Stimulated activated CD4-positive, alpha-beta T cell treated with anti-CD3 and anti-CD28 coated beads, Interleukin-15, amount 100 ng/mL, for 48 hours (primary cell): ENCODE measurements around the gene ZEB2.
"Not testable (repeated sequence)": the region's sequence is repeated elsewhere in the genome, so short reads cannot be mapped to it uniquely, and the experiment has no call there.

ENCODE experiments used
- DNase-seq, 2 donors: peaks; one replicate each; pipeline ENCODE4 v3.0.0-alpha.2; 2020; ENCODE audit warnings: low read depth in 2 of 2

ZEB2 gene

GRCh38 chr2:144385381-144385780 lies 134.5 kb downstream of the ZEB2 start:
- no peak for DNase-seq

DNA sequence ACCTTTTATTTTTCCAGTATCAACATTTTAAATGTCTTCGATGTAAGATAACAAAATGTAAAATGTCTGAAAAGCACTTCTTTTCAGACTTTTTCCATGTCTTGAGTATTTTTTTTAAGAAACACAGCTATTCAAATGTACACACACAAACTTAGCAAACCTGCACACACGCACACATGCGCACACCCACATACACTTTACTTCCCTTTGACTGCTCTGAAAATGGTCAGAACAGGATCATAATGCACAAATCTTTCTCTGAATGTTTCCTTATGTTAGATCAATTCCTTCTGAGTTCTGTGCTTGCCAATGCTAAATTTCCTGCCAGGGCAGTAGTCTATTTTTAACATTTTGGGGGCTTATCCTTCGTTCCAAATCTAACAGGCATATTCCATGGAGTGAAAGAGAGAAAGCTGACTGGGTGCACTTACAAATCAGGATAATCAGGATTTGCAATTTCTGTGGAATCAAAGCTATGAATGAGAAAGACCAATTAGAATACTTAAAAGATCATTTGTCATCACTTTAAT lies 136.3 kb downstream of the ZEB2 start:
- no peak for DNase-seq

DNA sequence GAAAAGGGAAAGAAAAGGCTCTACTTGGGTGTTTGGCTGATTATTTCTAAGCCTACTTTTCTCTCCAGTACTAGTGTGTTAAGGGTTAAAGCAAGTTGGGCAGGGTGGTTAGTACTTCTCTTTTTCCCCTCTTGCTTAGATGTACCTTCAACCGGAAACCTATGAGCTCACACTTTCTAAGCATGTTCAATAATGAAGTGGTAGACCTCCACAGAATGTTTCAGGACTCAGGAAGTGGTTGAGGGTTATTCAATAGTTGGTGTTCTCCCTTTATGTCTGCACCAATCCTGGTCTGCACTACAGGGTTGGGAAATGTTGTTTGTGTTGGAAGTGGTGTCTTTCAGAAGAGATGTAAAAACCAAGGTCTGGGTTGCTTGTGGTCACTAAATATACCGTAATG lies 137.1 kb downstream of the ZEB2 start:
- DNase-seq = no peak

DNA sequence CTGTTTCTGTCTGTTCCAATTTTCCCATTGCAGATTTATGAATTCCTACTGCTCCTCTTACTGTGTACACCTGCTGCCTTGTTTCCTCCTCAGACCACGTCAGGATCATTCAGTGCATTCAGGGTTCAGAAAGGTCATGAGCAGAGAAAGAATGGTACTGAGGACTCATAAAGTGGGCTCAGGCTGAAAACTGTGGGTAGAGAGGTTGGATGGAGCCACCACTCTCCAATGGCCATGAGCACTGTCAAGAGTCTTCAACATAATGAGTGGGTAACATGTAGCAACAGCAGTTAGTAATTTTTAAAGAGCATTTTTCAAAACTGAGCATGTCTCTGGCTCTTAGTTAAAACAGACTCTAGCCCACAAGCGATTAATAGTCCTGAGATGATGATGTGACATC lies 138.2 kb downstream of the ZEB2 start:
- no peak for DNase-seq

- no peak for DNase-seq
These were observed 140.0 kb downstream of the ZEB2 start for GRCh38 chr2:144379851-144380311.

- DNase-seq = no peak
These were observed 141.4 kb downstream of the ZEB2 start for GRCh38 chr2:144378551-144378950.

DNA sequence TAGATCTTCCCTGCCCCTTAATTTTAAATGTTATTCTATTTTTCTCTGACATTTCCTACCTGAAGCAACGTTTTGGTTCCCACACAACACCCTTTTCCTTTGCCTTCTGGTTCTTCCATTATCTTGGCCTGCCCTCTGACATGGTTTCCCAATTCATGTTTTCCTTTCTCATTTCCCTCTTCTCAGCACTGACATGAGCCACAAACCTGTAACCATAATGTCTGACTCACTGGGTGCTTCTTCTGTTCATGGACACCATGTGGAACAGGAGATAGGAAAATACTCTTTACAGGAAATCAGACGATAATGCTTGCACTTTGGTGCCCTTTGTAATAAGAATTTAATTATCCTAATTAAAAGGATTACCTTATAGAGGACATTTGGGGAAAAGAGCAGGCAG lies 142.0 kb downstream of the ZEB2 start:
- DNase-seq = no peak

DNA sequence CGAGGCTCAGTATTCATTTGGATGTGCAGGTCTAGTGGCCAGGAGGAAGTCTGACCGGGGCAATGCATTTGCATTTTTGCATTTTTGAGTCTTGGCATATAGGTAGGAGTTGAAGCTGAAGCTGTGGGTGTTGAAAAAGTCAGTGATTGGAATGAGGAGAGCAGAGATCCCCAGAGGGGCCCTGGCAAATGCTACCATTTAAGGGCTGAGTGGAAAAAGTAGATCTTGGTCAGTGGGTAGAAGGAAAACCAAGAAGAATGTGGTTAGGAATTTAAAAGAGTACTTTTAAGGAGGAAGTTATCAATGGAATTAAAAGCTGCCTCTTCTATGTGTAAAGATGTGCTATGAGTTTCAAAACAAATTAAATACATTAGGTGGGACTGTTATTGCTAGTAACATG lies 143.0 kb downstream of the ZEB2 start:
- DNase-seq = no peak

- no peak for DNase-seq
These were observed 143.5 kb downstream of the ZEB2 start for GRCh38 chr2:144376460-144376859.

- DNase-seq = no peak
These were observed 145.7 kb downstream of the ZEB2 start for GRCh38 chr2:144374163-144374661.

DNA sequence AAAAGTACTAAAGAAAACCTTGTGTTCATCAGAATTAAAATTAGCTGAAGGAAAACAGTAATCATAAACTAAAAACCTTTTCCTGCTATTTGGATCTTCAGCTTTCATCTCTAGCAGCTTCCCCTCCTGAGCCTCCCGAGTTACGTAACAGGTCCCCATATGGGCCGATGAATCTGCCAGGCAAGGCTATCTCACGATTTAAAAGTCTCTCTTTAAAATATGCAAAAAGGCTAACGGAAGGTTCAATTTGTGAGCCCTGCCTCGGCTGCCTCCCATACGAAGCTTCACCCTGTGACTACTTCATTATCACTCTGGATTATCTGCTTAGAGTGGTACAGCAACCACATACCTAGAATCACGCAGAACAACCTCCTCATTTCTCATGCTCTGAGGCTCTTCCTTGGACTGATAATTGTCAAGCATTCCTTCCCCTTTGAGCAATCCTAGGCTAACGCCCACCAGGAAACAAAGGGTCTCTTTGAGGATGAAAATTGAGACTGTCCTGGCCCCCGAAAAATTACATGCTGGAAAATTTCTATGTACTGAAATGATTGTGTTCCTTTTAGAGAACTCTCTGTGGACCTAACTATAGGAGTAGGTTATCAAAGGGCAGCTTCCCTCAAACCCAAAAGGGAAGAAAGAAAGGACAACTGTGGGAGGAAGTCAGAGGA lies 147.4 kb downstream of the ZEB2 start:
- DNase-seq = no peak

DNA sequence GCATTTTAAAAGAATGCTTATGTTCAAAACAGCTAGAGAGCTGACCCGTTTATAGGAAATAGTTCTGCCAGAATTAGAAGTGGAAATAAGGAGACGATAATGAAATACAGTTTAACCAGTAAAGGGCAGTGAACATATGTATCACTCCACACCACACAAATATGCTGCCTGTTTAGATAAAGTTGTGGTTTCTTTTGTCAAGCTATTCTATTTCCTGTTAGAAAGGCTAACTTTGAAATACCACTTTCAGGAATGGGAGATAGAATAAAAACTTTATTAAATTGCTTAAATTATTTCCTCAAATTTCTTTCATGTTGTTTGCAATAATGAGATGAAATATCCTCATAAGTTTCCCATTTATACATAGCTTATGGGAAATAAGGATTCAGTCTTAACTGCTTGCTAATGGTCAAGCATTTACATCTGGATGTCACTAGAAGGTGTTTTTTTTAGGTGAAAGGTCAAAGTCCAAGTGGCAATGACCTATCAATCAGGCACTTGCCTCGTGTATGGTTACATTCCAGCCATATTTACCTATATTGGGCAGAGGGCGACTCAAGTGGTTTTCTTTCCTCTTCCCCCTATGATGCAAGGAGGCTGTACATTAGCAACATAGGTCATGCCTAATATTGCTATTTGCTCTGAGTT lies 148.9 kb downstream of the ZEB2 start:
- no peak for DNase-seq

DNA sequence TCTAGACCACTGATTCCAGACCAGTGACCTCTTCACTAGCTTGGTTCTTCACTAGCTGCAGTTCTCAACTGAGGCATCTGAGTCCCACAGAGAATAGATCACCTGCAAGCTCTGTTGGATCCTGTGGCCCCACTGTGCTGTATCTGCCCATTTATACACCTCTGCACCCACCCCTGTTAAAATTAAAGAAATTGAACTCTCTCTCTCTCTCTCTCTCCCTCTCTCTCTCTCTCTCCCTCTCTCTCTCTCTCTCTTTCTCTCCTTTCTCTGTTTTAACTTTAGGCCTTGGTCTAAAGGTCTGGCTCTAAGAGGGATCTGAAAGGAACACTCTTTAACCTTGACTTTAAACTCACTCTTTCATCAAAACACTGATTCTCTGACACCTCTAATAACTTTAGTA lies 150.5 kb downstream of the ZEB2 start:
- DNase-seq = no peak

GRCh38 chr2:144366825-144367429 lies 153.0 kb downstream of the ZEB2 start:
- no peak for DNase-seq

DNA sequence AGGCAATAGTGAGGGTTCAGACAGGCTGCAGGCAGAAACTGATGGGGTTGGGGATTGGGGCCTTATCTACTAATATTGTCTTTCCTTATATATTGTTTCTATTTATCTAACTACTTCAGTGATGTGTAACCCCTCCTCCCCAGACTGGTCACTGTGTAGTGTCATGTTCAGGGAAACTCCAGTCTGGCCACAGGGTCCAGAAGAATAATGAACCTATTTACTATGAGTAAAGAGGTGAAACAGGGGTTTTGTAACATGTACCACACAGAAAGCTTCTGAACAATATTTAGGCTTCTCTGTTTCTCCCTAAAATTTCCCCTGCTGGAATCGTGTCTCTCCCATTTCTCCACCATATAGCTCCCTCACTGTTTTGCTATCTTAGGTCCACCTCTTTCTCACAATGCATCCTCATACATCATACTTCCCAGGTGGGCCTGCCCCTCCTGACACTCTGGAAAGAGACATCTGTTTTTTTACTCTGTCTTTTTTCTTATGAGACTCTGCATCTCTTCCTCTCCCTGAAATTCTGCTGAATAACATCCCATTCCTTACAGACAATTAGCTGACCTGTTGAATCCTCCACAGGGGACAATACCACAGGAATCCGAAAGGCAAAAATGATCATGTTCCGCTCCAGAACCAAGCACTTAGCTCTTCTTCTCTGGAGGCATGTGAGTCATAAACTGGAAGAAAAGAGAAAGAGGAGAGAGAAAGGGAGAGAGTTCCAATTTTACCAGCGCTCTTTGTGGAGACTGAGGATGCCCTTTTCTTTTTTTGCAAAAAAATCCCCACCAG lies 154.8 kb downstream of the ZEB2 start:
- no peak for DNase-seq

DNA sequence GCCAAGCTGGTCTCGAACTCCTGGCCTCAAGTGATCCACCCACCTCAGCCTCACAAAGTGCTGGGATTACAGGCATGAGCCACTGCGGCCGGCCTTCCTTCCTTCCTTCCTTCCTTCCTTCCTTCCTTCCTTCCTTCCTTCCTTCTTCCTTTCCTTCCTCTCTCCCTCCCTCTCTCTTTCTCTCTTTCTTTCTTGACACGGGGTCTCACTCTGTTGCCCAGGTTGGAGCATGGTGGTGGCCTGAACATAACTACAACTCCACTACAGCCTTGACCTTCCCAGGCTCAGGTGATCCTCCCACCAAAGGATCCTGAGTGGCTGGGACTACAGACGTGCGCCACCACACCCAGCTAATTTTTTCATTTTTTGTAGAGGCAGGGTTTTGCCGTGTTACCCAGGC lies 155.7 kb downstream of the ZEB2 start:
- DNase-seq = not testable (repeated sequence)

- no peak for DNase-seq
These were observed 157.5 kb downstream of the ZEB2 start for GRCh38 chr2:144362401-144362800.

DNA sequence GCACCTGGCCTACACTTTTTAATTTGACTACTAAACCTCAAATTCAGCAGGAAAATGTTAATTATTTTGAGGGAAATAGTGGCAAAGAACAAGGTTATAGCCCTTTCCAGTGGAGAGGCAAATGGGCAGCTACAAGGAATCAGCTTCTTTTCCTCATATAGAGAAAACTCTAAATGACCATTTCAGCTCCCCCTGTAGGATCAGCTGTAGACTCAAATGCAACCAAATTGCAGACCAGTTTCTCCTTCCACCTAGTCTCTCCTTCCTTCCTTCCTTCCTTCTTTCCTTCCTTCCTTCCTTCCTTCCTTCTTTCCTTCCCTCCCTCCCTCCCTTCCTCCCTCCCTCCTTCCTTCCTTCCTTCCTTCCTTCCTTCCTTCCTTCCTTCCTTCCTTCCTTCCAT lies 158.2 kb downstream of the ZEB2 start:
- no peak for DNase-seq

GRCh38 chr2:144359684-144360083 lies 160.2 kb downstream of the ZEB2 start:
- no peak for DNase-seq

DNA sequence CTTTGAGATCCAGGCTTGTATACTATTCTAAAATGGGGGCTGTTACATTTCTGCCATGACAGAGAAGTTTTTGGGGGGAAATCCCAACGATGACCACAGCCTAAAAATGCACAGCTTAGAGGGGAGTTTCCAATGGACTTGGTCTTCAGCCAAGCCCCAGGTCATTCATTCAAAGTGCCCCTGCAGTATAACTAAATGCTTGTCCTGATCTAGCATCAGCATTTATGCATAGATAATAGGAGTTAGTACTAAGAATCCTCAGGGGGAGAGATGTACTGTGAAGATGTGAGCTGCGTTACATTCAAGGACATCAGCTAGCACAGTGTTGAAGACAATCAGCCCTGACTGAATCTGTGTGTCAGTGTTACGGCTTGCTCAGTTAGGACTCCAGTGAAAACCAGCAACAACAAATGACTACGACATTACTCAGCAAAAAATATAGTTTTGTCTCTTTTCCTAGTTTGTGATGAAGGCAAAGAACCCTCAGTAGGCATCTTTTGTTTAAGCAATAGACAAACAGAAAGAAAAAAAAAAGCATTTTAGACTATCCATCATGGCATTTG lies 160.9 kb downstream of the ZEB2 start:
- DNase-seq = no peak

DNA sequence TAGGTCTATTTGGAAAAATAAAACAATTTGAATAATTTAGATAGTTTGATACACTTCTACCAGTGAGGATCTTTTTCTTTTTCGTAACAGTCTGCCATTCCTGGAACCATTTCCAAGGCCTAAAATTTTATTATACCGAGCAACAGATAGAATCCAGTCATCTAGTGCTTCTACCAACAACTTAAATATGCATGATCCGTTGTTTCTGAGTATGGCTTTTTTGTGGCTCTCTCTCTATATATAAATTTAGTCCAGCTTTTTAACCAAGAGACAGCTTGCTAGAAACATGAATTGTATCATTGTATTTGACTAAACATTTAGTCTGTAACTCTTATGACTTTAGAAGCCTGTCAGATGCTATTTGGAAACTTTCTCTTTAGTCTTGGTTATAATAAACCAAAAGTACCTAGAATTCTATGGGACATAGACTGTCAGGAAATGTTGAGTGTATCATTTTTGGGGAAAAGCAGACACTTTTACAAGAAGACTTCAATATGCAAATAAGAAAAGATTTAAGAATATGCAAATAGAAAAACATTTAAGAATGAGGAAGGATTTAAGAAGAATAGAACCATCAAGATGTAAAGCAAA lies 161.4 kb downstream of the ZEB2 start:
- DNase-seq = no peak
